Measurements from ENCODE around the gene ZDHHC14. TPM values are rescaled to one million over a fixed set of nuclear protein-coding genes. Genes with fewer than 3 reads are reported as not detected.

ZDHHC14 gene
- total RNA-seq, 1 donor from 2014 or later: 9.3 TPM

GRCh38 chr6:157454762-157455714 is 74.0 kb downstream of the ZDHHC14 start:
- H3K4me3 ChIP-seq: no peak overlapping the region
- DNase-seq: no peak
- H3K4me1 ChIP-seq: no peaks in the 10 kb centered on the region
- intact Hi-C loops (cut with DNase I): no loop called here
- no peak overlapping the region for H3K27ac ChIP-seq
- H3K27me3 ChIP-seq (ENCODE audit: low read depth): no peaks in the 10 kb centered on the region
- no peak for ATAC-seq
- H3K9me3 ChIP-seq: no peaks in the 10 kb centered on the region
- TF ChIP-seq CTCF (IDR thresholded peaks at IDR 0.05): no peak
- H3K36me3 ChIP-seq: no peaks in the 10 kb centered on the region

- Histone ChIP-seq H3K27me3 (ENCODE audit: low read depth) (no peaks in the 10 kb centered on the region), H3K36me3 (no peaks in the 10 kb centered on the region), H3K4me3 (no peak overlapping the region), H3K4me1 (peaks cover 5% of the 10 kb centered on the region), H3K9me3 (no peaks in the 10 kb centered on the region), H3K27ac (no peak overlapping the region)
- TF ChIP-seq CTCF (IDR thresholded peaks at IDR 0.05): no peak
- no peak for DNase-seq
- intact Hi-C loops (cut with DNase I): no loop called here
- ATAC-seq: no peak
Measured at GRCh38 chr6:157455731-157456523, 74.9 kb downstream of the ZDHHC14 start.

GRCh38 chr6:157456524-157456829 is 75.5 kb downstream of the ZDHHC14 start:
- Histone ChIP-seq H3K36me3 (no peaks in the 10 kb centered on the region), H3K27ac (no peak overlapping the region), H3K27me3 (ENCODE audit: low read depth) (no peaks in the 10 kb centered on the region), H3K4me1 (peaks cover 11% of the 10 kb centered on the region), H3K4me3 (no peak overlapping the region), H3K9me3 (no peaks in the 10 kb centered on the region)
- no peak for TF ChIP-seq CTCF (IDR thresholded peaks at IDR 0.05)
- intact Hi-C loops (cut with DNase I): no loop called here
- ATAC-seq: no peak
- DNase-seq: no peak

- no peak for DNase-seq
- intact Hi-C loops (cut with DNase I): no loop called here
- Histone ChIP-seq H3K27ac (no peak overlapping the region), H3K9me3 (no peaks in the 10 kb centered on the region), H3K4me1 (peaks cover 24% of the 10 kb centered on the region), H3K36me3 (no peaks in the 10 kb centered on the region), H3K4me3 (no peak overlapping the region), H3K27me3 (ENCODE audit: low read depth) (no peaks in the 10 kb centered on the region)
- no peak for TF ChIP-seq CTCF (IDR thresholded peaks at IDR 0.05)
- ATAC-seq: no peak
Measured at GRCh38 chr6:157457787-157458186, 76.8 kb downstream of the ZDHHC14 start.

- intact Hi-C loops (cut with DNase I): no loop called here
- TF ChIP-seq CTCF (IDR thresholded peaks at IDR 0.05): no peak
- DNase-seq (no peak), ATAC-seq (no peak)
- no peak overlapping the region for H3K27ac ChIP-seq
- no peaks in the 10 kb centered on the region for H3K9me3 ChIP-seq
- H3K4me1 ChIP-seq: peaks cover 24% of the 10 kb centered on the region
- no peaks in the 10 kb centered on the region for H3K27me3 ChIP-seq (ENCODE audit: low read depth)
- no peak overlapping the region for H3K4me3 ChIP-seq
- H3K36me3 ChIP-seq: no peaks in the 10 kb centered on the region
Measured at GRCh38 chr6:157459327-157459726, 78.3 kb downstream of the ZDHHC14 start.
